ENCODE results near the gene F10. TPM values are rescaled to one million over a fixed set of nuclear protein-coding genes. Genes with fewer than 3 reads are reported as not detected.
A peak's percentile ranks its signal among the peaks of the same experiment; 100 is the strongest.

F10 gene
- total RNA-seq, 1 donor from 2014 or later: 3.5 TPM

DNA sequence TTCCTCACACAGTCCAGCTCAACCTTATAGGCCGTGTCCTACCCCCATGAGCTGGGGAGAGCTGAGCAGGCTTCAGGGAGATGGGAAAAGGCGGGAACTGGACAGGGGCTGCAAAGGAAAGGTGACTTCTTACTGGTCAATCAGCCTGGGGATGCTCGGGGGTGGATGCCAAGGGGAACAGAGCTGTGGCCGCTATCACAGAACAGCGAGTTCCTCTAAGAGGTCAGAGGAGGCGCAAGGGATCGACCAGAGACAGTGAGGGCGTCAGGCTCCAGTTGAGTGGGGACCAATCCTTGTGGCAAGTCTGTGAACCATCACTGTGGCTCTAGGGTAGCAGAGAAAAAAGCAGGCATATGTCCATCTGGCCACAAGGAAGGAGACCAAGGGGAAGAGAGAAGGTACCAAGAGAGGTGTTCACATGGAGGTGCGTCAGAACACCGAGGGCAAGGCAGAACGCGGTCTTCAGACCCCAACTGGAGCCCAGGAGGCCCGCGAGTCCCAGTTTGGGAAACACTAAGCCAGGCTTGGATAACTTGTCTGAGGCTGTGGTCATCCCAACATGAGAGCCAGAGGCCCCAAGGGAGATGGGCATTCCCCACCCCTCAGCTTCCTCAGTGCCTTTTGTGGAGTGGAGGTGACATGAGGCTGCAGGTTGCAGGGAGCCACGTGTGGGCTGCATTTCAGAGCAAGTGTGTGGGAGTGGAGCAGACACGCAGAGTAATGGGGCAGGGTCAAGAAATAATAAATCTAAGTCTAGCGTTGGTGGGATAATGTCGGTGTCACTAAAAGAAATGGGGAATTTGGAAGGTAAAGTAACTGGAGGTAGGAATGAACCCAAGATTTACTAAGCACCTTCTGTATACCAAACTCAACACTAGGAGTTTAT is 3.9 kb downstream of the F10 start:
- H3K27ac ChIP-seq (replicated peaks): no peak overlapping the region
- DNase-seq: no peak
- TF ChIP-seq, protein P1, sequence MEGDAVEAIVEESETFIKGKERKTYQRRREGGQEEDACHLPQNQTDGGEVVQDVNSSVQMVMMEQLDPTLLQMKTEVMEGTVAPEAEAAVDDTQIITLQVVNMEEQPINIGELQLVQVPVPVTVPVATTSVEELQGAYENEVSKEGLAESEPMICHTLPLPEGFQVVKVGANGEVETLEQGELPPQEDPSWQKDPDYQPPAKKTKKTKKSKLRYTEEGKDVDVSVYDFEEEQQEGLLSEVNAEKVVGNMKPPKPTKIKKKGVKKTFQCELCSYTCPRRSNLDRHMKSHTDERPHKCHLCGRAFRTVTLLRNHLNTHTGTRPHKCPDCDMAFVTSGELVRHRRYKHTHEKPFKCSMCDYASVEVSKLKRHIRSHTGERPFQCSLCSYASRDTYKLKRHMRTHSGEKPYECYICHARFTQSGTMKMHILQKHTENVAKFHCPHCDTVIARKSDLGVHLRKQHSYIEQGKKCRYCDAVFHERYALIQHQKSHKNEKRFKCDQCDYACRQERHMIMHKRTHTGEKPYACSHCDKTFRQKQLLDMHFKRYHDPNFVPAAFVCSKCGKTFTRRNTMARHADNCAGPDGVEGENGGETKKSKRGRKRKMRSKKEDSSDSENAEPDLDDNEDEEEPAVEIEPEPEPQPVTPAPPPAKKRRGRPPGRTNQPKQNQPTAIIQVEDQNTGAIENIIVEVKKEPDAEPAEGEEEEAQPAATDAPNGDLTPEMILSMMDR (IDR thresholded peaks at IDR 0.05; ENCODE audit: borderline replicate concordance): no peak
- peaks cover 18% of the 10 kb centered on the region for H3K4me1 ChIP-seq
- intact Hi-C loops (cut with micrococcal nuclease): no loop called here
- H3K36me3 ChIP-seq: no peaks in the 10 kb centered on the region
- no peak overlapping the region for H3K4me3 ChIP-seq
- no peaks in the 10 kb centered on the region for H3K9me3 ChIP-seq (replicated peaks)
- H3K27me3 ChIP-seq (ENCODE audit: low read depth): peaks cover 17% of the 10 kb centered on the region

DNA sequence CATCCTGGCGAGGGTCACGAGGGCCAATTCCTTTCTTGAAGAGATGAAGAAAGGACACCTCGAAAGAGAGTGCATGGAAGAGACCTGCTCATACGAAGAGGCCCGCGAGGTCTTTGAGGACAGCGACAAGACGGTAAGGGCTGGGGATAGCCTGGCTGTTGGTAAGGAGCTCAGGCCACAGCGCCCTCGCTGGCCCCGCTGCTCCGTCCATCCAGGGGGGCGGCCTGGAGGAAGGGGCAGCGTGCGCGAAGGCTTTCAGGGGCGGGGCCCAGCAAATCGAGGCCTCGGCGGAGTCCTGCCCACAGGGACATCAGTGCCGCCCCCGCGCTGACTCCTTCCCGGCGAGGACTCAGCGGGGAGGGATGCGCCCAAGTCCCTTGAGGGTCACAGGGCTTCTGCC is 6.9 kb downstream of the F10 start:
- no peak overlapping the region for H3K27ac ChIP-seq (replicated peaks)
- H3K4me3 ChIP-seq: peak overlapping the region; percentile 55
- H3K27me3 ChIP-seq (ENCODE audit: low read depth): peaks cover 17% of the 10 kb centered on the region
- intact Hi-C loops (cut with micrococcal nuclease): no loop called here
- peaks cover 5% of the 10 kb centered on the region for H3K4me1 ChIP-seq
- H3K9me3 ChIP-seq (replicated peaks): no peaks in the 10 kb centered on the region
- TF ChIP-seq, protein P1 (IDR thresholded peaks at IDR 0.05; ENCODE audit: borderline replicate concordance): no peak
- no peak for DNase-seq
- no peaks in the 10 kb centered on the region for H3K36me3 ChIP-seq

DNA sequence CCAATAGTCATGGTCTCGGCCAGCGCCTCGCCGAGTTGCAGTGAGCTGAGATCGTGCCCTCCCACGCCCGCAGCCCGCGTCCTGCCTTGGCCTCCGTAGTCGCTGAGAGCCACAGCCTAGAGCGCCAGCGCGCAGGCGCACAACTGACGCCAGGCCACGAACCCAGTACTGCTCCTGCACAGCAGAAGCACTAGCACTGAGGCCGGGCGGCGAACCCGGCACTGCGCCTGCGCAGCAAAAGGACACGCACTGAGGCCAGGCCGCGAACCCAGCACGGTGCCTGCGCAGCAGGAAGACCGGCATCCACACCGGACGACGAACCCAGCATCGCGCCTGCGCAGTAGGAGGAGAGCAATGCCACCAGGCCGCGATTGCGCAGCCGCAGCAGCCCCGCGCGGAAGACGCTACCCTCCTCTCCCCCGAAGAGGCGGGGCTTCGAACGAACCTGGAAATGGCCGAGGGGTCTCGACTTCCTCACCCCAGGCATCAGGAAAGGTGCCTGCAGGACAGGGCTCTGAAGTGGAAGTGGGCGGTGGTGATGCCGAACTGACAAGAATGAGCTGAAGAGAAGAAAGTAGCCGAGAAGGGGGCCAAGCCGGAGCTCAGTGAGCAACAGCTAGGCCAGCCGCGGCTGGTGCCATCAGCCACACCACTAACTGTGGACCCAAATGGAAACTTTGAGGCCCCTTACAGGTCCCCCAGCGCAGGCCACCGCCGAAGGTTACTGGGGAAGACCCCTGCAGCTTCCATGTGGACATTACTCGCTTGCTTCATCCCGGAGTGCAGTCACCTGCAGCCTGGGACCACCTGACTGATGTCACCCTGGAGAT is 7.5 kb downstream of the F10 start:
- Histone ChIP-seq H3K4me3 (peak overlapping the region; percentile 55), H3K4me1 (peaks cover 5% of the 10 kb centered on the region), H3K36me3 (no peaks in the 10 kb centered on the region), H3K9me3 (replicated peaks) (no peaks in the 10 kb centered on the region), H3K27ac (replicated peaks) (no peak overlapping the region), H3K27me3 (ENCODE audit: low read depth) (peaks cover 17% of the 10 kb centered on the region)
- intact Hi-C loops (cut with micrococcal nuclease): no loop called here
- DNase-seq: no peak
- TF ChIP-seq, protein P1 (IDR thresholded peaks at IDR 0.05; ENCODE audit: borderline replicate concordance): no peak

DNA sequence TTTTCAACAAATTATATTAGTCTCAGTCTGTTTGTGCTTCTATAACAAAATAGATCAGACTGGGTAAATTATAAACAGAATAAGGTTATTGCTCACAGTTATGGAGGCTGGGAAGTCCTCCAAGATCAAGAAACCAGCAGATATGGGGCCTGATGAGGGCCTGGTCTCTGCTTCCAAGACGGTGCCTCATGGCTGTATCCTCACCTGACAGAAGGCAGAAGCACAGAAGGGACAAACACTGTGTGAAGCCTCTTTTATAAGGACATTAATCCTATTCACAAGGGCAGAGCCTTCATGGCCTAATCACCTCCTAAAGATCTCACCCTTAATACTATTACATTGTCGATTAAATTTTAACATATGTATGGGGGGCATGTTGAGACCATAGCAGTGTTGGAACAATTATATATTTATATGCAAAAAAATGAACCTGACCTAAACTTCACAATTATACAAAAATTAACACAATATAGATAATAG is 12.7 kb downstream of the F10 start:
- DNase-seq: no peak
- no peak overlapping the region for H3K27ac ChIP-seq (replicated peaks)

DNA sequence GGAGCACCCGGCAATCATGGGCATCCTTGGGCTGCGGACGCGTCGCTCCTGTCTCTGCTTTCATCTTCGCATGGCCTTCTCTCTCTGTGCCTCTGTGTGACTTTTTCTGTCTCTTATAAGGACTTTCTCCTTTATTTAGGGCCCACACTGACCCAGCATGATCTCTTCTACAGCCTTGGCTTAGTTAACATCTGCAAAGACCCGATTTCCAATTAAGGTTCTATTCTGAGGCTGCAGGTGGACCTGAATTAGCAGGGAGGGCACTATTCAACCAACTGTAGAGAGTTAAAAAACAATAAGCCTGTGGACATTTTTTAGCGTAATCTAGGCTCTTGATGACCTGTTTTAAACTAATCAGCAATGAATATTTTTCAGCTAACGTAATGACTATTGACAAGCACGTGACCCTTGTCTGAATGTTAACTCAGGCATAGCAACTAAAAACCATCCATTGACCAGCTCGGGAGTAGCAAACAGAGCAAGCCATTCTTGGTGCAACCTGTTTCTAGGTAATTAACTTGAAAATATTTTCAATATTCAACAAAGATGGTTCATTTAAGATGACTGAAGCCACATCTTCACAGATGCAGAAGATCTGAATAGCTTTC is 15.2 kb downstream of the F10 start:
- DNase-seq: no peak
- intact Hi-C loops (cut with micrococcal nuclease): no loop called here
- H3K27me3 ChIP-seq (ENCODE audit: low read depth): no peaks in the 10 kb centered on the region
- TF ChIP-seq, protein P1 (IDR thresholded peaks at IDR 0.05; ENCODE audit: borderline replicate concordance): no peak
- H3K4me1 ChIP-seq: no peaks in the 10 kb centered on the region
- no peaks in the 10 kb centered on the region for H3K36me3 ChIP-seq
- H3K9me3 ChIP-seq (replicated peaks): no peaks in the 10 kb centered on the region
- no peak overlapping the region for H3K4me3 ChIP-seq
- no peak overlapping the region for H3K27ac ChIP-seq (replicated peaks)

More for the DNA sequence above, 12.7 kb downstream of the F10 start:
- intact Hi-C loops (cut with micrococcal nuclease): no loop called here
- H3K9me3 ChIP-seq (replicated peaks): no peaks in the 10 kb centered on the region
- H3K4me1 ChIP-seq: peaks cover under 1% of the 10 kb centered on the region
- no peaks in the 10 kb centered on the region for H3K36me3 ChIP-seq
- TF ChIP-seq, protein P1 (IDR thresholded peaks at IDR 0.05; ENCODE audit: borderline replicate concordance): no peak
- H3K4me3 ChIP-seq: no peak overlapping the region
- H3K27me3 ChIP-seq (ENCODE audit: low read depth): no peaks in the 10 kb centered on the region
